ENCODE measurements around the gene TRMT2A.

The TRMT2A gene

GRCh38 chr22:20148414-20148813, 31.4 kb upstream of the TRMT2A start:
- DNase-seq (ENCODE audit: low read depth in 2 of 2), result no peak

- DNase-seq (ENCODE audit: low read depth in 2 of 2), result no peak
These were observed 30.4 kb upstream of the TRMT2A start for GRCh38 chr22:20147237-20147988.

- DNase-seq (ENCODE audit: low read depth in 2 of 2), result no peak
These were observed 29.8 kb upstream of the TRMT2A start for GRCh38 chr22:20146777-20147176.

GRCh38 chr22:20145832-20146223, 28.8 kb upstream of the TRMT2A start:
- DNase-seq (ENCODE audit: low read depth in 2 of 2), result no peak

- no peak for DNase-seq (ENCODE audit: low read depth in 2 of 2)
These were observed 28.3 kb upstream of the TRMT2A start for GRCh38 chr22:20145206-20145831.

- DNase-seq (ENCODE audit: low read depth in 2 of 2), result no peak
These were observed 27.0 kb upstream of the TRMT2A start for GRCh38 chr22:20143883-20144665.

- DNase-seq (ENCODE audit: low read depth in 2 of 2), result no peak
These were observed 25.9 kb upstream of the TRMT2A start for GRCh38 chr22:20142711-20143621.

- DNase-seq (ENCODE audit: low read depth in 2 of 2), result no peak
These were observed 24.4 kb upstream of the TRMT2A start for GRCh38 chr22:20141186-20142077.

GRCh38 chr22:20140521-20140964, 23.5 kb upstream of the TRMT2A start:
- no peak for DNase-seq (ENCODE audit: low read depth in 2 of 2)

GRCh38 chr22:20140107-20140445, 23.1 kb upstream of the TRMT2A start:
- no peak for DNase-seq (ENCODE audit: low read depth in 2 of 2)

GRCh38 chr22:20139391-20140106, 22.5 kb upstream of the TRMT2A start:
- no peak for DNase-seq (ENCODE audit: low read depth in 2 of 2)

- DNase-seq (ENCODE audit: low read depth in 2 of 2), result no peak
These were observed 21.8 kb upstream of the TRMT2A start for GRCh38 chr22:20138868-20139267.

GRCh38 chr22:20138417-20138738, 21.4 kb upstream of the TRMT2A start:
- no peak for DNase-seq (ENCODE audit: low read depth in 2 of 2)

GRCh38 chr22:20137671-20138416, 20.8 kb upstream of the TRMT2A start:
- no peak for DNase-seq (ENCODE audit: low read depth in 2 of 2)

GRCh38 chr22:20137113-20137512, 20.1 kb upstream of the TRMT2A start:
- no peak for DNase-seq (ENCODE audit: low read depth in 2 of 2)

- DNase-seq (ENCODE audit: low read depth in 2 of 2), result no peak
These were observed 19.5 kb upstream of the TRMT2A start for GRCh38 chr22:20136603-20136873.

GRCh38 chr22:20135806-20136602, 19.0 kb upstream of the TRMT2A start:
- no peak for DNase-seq (ENCODE audit: low read depth in 2 of 2)

- DNase-seq (ENCODE audit: low read depth in 2 of 2), result no peak
These were observed 18.2 kb upstream of the TRMT2A start for GRCh38 chr22:20135265-20135664.
